GM12892 (cell line): ENCODE results near the gene SIRT6.

Source experiments
- POLR2A ChIP-seq: IDR thresholded peaks from 2 replicates; pipeline ENCODE4 v1.6.1; 2011; ENCODE audit warnings: low read depth, low read length, control low read depth
- POLR2AphosphoS5 ChIP-seq: IDR thresholded peaks from 2 replicates; pipeline ENCODE4 v1.6.1; 2011; ENCODE audit warnings: low read depth, low read length, control low read depth

- TF ChIP-seq POLR2A = peak; percentile 71; the same call in 1 of the 2 replicates
- TF ChIP-seq POLR2AphosphoS5 = peak; percentile 41
Observed at GRCh38 chr19:4182084-4182810, at the start of gene SIRT6, which contains the start of gene ANKRD24.
